Lung (tissue), 13 donors: ENCODE measurements around the gene AGBL2. TPM values are rescaled to one million over a fixed set of nuclear protein-coding genes. Genes with fewer than 3 reads are reported as not detected.

Experiments
- ATAC-seq: fragments of 200-7000 bp; cut with Tn5 transposase; one replicate; pipeline ENCODE4 v1.9.1; 2020; ENCODE audit warnings: moderate number of reproducible peaks; ENCODE audit not compliant: insufficient read depth, low FRiP score
- DNase-seq, 3 donors: peaks; one replicate each; pipeline ENCODE4 v3.0.0-alpha.2; 2013 to 2017
- H3K27ac ChIP-seq, 2 donors: one replicate each; pipeline ENCODE4 v1.5.1; 2013; ENCODE audit warnings: mild to moderate bottlenecking in 2 of 2, moderate library complexity in 2 of 2, control low read depth in 1 of 2, inconsistent platforms in 1 of 2, low read depth in 1 of 2, low read length in 1 of 2
- H3K27me3 ChIP-seq, 3 donors: one replicate each; pipeline ENCODE4 v1.5.1; 2013; ENCODE audit warnings: low read length in 2 of 3; ENCODE audit not compliant: control insufficient read depth in 3 of 3, insufficient read depth in 3 of 3
- H3K36me3 ChIP-seq, 4 donors: one replicate each; pipeline ENCODE4 v1.5.1; 2013; ENCODE audit warnings: low read length in 4 of 4, mild to moderate bottlenecking in 1 of 4, moderate library complexity in 1 of 4; ENCODE audit not compliant: control insufficient read depth in 4 of 4, insufficient read depth in 4 of 4
- H3K4me1 ChIP-seq, 5 donors: one replicate each; pipeline ENCODE4 v1.5.1; 2013; ENCODE audit warnings: low read length in 5 of 5, mild to moderate bottlenecking in 2 of 5, moderate library complexity in 1 of 5; ENCODE audit not compliant: control insufficient read depth in 5 of 5, insufficient read depth in 5 of 5
- H3K4me3 ChIP-seq: one replicate; pipeline ENCODE4 v1.5.1; 2013; ENCODE audit warnings: mild to moderate bottlenecking, control low read depth, moderate library complexity
- H3K9ac ChIP-seq, 2 donors: one replicate each; pipeline ENCODE4 v1.5.1; 2013; ENCODE audit warnings: low read length in 2 of 2, control low read depth in 1 of 2; ENCODE audit not compliant: insufficient read depth in 1 of 2
- H3K9me3 ChIP-seq, 4 donors: one replicate each; pipeline ENCODE4 v1.5.1; 2013; ENCODE audit warnings: low read length in 3 of 4, mild to moderate bottlenecking in 1 of 4, moderate library complexity in 1 of 4; ENCODE audit not compliant: control insufficient read depth in 4 of 4, insufficient read depth in 3 of 4
- WGBS, 2 donors: extraction: QIAGEN DNeasy Blood & Tissue Kit; methylation state at CpG; one replicate each; pipeline ENCODE4 v1.1.7; 2013; 5-methylcytosine and 5-hydroxymethylcytosine counted together
- polyA plus RNA-seq, 2 donors: library from polyadenylated mRNA; stranded (reverse); fragments of 200-250 nt; gene quantifications; one replicate each; pipeline ENCODE4 v1.2.1, GENCODE V29; 2013
- small RNA-seq: library from RNA; depleted of rRNA; stranded (forward); fragments of <200 nt; gene quantifications from one replicate; pipeline ENCODE3, GENCODE V24; 2014; ENCODE audit warnings: low replicate concordance
- total RNA-seq, 2 donors: library from RNA; depleted of rRNA in 1 of 2; stranded (reverse); fragments of >200 nt in 1 of 2; gene quantifications; one replicate each; pipeline ENCODE4 v1.2.1, GENCODE V29; 2014 to 2021
- TF ChIP-seq, protein P1 (sequence below): IDR thresholded peaks from 2 replicates; pipeline ENCODE4 v1.5.1; 2012; ENCODE audit warnings: mild to moderate bottlenecking; ENCODE audit errors: control extremely low read depth, extremely low read depth
- donor health status: control.
- donor health status: control.
- donor health status: Bipolar disorder and iron deficiency.
- donor health status: healthy.
- donor health status: DM: yes; HTN: yes; CAD: no.

Gene AGBL2
- total and polyA plus RNA-seq, 4 donors, result 3.1 to 12.5 (median 7.1) TPM

DNA sequence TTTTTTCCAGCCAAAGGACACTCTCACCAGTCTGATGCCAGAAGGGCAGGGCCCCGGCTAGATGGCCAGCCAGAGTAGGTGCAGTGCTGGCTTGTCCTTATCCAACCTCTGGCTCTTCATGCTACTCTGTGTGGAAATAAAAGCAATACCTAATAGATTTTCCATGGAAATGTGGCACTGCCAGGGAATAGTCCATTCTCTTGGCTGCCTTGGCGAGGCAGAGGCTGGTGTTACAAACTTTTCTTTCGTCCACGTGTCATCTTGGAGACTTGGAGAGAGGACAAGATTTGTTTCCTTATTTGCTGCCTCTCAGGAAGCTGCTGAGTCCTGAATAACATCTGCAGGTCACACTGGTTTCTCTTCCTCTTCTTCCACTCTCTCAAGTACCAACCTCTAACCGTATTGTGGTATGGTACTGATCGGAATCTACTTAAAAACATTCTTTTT is 103.8 kb downstream of the AGBL2 start:
- H3K9ac ChIP-seq, result no peak overlapping the region
- H3K27ac ChIP-seq, result no peak overlapping the region
- peaks cover 0 to 8% (median 0%) of the 10 kb centered on the region in 4 donors for H3K36me3 ChIP-seq
- ATAC-seq, result no peak
- TF ChIP-seq, protein P1, sequence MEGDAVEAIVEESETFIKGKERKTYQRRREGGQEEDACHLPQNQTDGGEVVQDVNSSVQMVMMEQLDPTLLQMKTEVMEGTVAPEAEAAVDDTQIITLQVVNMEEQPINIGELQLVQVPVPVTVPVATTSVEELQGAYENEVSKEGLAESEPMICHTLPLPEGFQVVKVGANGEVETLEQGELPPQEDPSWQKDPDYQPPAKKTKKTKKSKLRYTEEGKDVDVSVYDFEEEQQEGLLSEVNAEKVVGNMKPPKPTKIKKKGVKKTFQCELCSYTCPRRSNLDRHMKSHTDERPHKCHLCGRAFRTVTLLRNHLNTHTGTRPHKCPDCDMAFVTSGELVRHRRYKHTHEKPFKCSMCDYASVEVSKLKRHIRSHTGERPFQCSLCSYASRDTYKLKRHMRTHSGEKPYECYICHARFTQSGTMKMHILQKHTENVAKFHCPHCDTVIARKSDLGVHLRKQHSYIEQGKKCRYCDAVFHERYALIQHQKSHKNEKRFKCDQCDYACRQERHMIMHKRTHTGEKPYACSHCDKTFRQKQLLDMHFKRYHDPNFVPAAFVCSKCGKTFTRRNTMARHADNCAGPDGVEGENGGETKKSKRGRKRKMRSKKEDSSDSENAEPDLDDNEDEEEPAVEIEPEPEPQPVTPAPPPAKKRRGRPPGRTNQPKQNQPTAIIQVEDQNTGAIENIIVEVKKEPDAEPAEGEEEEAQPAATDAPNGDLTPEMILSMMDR, result no peak
- peaks cover 0 to 7% (median 0%) of the 10 kb centered on the region in 5 donors for H3K4me1 ChIP-seq
- 38 to 72% methylated on average over 6 of the region's 6 CpGs for WGBS, 2 donors
- peak in 1 of 3 donors; percentile 6 for DNase-seq
- peaks cover 0 to under 1% (median 0%) of the 10 kb centered on the region in 3 donors for H3K27me3 ChIP-seq
- H3K9me3 ChIP-seq, result no peaks in the 10 kb centered on the region
- no peak overlapping the region for H3K4me3 ChIP-seq

DNA sequence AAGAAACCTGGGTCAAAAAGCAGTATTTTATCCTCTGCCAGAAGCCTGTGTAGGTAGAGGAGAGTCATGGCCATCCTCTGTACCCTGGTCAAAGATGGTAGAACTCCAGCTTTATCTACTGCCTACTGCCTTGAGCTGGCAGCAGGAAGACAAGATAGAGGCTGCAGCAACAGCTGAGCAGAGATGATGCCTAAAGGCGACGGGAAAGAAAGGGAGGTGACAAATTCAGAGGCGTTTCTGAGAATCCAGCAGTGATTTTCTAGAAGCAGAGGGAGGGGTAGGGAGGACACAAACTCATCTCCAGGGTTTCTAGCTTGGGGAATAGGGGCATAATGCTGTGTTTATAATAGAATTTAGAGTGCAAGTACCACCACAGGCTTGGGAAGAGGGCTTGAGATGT is 105.5 kb downstream of the AGBL2 start:
- 84 to 87% methylated on average over 3 of the region's 3 CpGs for WGBS, 2 donors
- no peak overlapping the region for H3K27ac ChIP-seq
- peaks cover 0 to 8% (median 0%) of the 10 kb centered on the region in 4 donors for H3K36me3 ChIP-seq
- TF ChIP-seq, protein P1, result no peak
- H3K4me3 ChIP-seq, result no peak overlapping the region
- peaks cover 0 to 4% (median 0%) of the 10 kb centered on the region in 3 donors for H3K27me3 ChIP-seq
- no peak for ATAC-seq
- DNase-seq, result no peak
- H3K9ac ChIP-seq, result no peak overlapping the region
- no peaks in the 10 kb centered on the region for H3K9me3 ChIP-seq
- H3K4me1 ChIP-seq, result peaks cover 0 to 12% (median 0%) of the 10 kb centered on the region in 5 donors

Small RNA genes lying within 50 kb of the gene (small RNA-seq; reads per million reads assigned to genes)
- gene RF00019, result not detected

Other genes with a start within 250 kb of the AGBL2 start
- gene CELF1, start 162.2 kb downstream of the AGBL2 start, total RNA-seq, result 100 to 1,000 TPM in 1 of 2 donors, 10 to 100 TPM in 1; 92.4 to 184 TPM
- 10 to 100 TPM; 32.2 to 35.2 TPM for gene CELF1, start 162.2 kb downstream of the AGBL2 start, polyA plus RNA-seq
- 10 to 100 TPM; 45.1 to 66.9 TPM for gene PTPMT1, start 149.8 kb downstream of the AGBL2 start, total RNA-seq
- 10 to 100 TPM; 70.0 to 91.6 TPM for gene PTPMT1, start 149.8 kb downstream of the AGBL2 start, polyA plus RNA-seq
- gene KBTBD4, start 136.4 kb downstream of the AGBL2 start, total RNA-seq, result 10 to 100 TPM; 15.0 to 17.1 TPM
- 10 to 100 TPM in 1 of 2 donors, 1 to 10 TPM in 1; 5.8 to 16.9 TPM for gene KBTBD4, start 136.4 kb downstream of the AGBL2 start, polyA plus RNA-seq
- gene NDUFS3, start 136.3 kb downstream of the AGBL2 start, total RNA-seq, result 10 to 100 TPM; 32.2 to 89.5 TPM
- gene NDUFS3, start 136.3 kb downstream of the AGBL2 start, polyA plus RNA-seq, result 100 to 1,000 TPM in 1 of 2 donors, 10 to 100 TPM in 1; 90.5 to 168 TPM
- under 1 TPM in 1 of 2 donors, not detected in 1; 0.34 TPM for gene FAM180B, start 128.7 kb downstream of the AGBL2 start, total RNA-seq
- under 1 TPM; 0.05 to 0.10 TPM for gene FAM180B, start 128.7 kb downstream of the AGBL2 start, polyA plus RNA-seq
- gene C1QTNF4, start 121.0 kb downstream of the AGBL2 start, total RNA-seq, result 1 to 10 TPM in 1 of 2 donors, under 1 TPM in 1; 0.40 to 1.8 TPM
- 1 to 10 TPM; 1.1 to 1.2 TPM for gene C1QTNF4, start 121.0 kb downstream of the AGBL2 start, polyA plus RNA-seq
- 10 to 100 TPM; 33.0 to 76.2 TPM for gene MTCH2, start 72.8 kb downstream of the AGBL2 start, total RNA-seq
- gene MTCH2, start 72.8 kb downstream of the AGBL2 start, polyA plus RNA-seq, result 10 to 100 TPM; 45.4 to 74.3 TPM
- 100 to 1,000 TPM in 1 of 2 donors, 10 to 100 TPM in 1; 74.6 to 172 TPM for gene FNBP4, start 52.0 kb upstream of the AGBL2 start, total RNA-seq
- 10 to 100 TPM; 37.3 to 44.4 TPM for gene FNBP4, start 52.0 kb upstream of the AGBL2 start, polyA plus RNA-seq
- gene NUP160, start 133.0 kb upstream of the AGBL2 start, total RNA-seq, result 10 to 100 TPM; 35.2 to 94.1 TPM
- 10 to 100 TPM; 15.8 to 18.3 TPM for gene NUP160, start 133.0 kb upstream of the AGBL2 start, polyA plus RNA-seq